B cell (primary cell): Measurements from ENCODE around the gene IFNLR1. TPM values are rescaled to one million over a fixed set of nuclear protein-coding genes. Genes with fewer than 3 reads are reported as not detected.

Experiments
- ATAC-seq: fragments of 200-7000 bp; cut with Tn5 transposase; one replicate; pipeline ENCODE4 v1.10.0; 2021; ENCODE audit warnings: low read depth, mild to moderate bottlenecking, moderate number of reproducible peaks, moderate library complexity
- CTCF ChIA-PET: fragments of 350-600 bp; sonication (Branson Sonifier 250); formaldehyde crosslinking; loops from one replicate; lab custom pipeline; 2021; ENCODE audit warnings: antibody characterized with exemption, inconsistent platforms; lab: Charles Lee
- POLR2A ChIA-PET: fragments of 350-600 bp; sonication (Branson Sonifier 250); formaldehyde crosslinking; loops from one replicate; lab custom pipeline; 2021; ENCODE audit warnings: antibody characterized with exemption; lab: Charles Lee
- DNase-seq: peaks from one replicate; pipeline ENCODE4 v3.0.0; 2013
- H2AFZ ChIP-seq: 2 replicates; pipeline ENCODE4 v1.6.1; 2012; ENCODE audit warnings: mild to moderate bottlenecking, low read depth, low read length; ENCODE audit not compliant: insufficient read depth, poor library complexity, severe bottlenecking
- H3K27ac ChIP-seq, 2 donors: 1 replicate in 1 of 2; 2 replicates in 1 of 2; pipeline ENCODE4 v1.5.1; 2012 to 2013; ENCODE audit warnings: low read length in 2 of 2, mild to moderate bottlenecking in 2 of 2, moderate library complexity in 1 of 2
- H3K27me3 ChIP-seq, 4 experiments: fragments of 200-600 bp in 1 of 4; sonication (generic) in 1 of 4; replicated peaks in 1 of 4; 1 replicate in 2 of 4; 2 replicates in 2 of 4; pipeline versions ENCODE4 v1.6.1 to v1.7.0; 2013 to 2016; ENCODE audit warnings: low read length in 3 of 4, mild to moderate bottlenecking in 2 of 4, mixed read lengths in 1 of 4, moderate library complexity in 1 of 4; ENCODE audit not compliant: insufficient read depth in 4 of 4, control insufficient read depth in 3 of 4; ENCODE audit errors: control extremely low read depth in 1 of 4
- H3K36me3 ChIP-seq, 2 experiments: replicated peaks in 1 of 2; 1 replicate in 1 of 2; 2 replicates in 1 of 2; pipeline versions ENCODE4 v1.6.1 to v1.7.1; 2013; ENCODE audit warnings: low read length in 1 of 2; ENCODE audit not compliant: insufficient read depth in 2 of 2, control insufficient read depth in 1 of 2; ENCODE audit errors: control extremely low read depth in 1 of 2, extremely low read depth in 1 of 2
- H3K4me1 ChIP-seq, 2 donors: fragments of 200-600 bp in 1 of 2; sonication (generic) in 1 of 2; 1 replicate in 1 of 2; 2 replicates in 1 of 2; pipeline versions ENCODE4 v1.5.1 to v1.6.1; 2013 to 2017; ENCODE audit warnings: low read length in 2 of 2; ENCODE audit not compliant: control insufficient read depth in 2 of 2, insufficient read depth in 2 of 2
- H3K4me2 ChIP-seq: replicated peaks from 2 replicates; pipeline ENCODE3; 2012; ENCODE audit warnings: mild to moderate bottlenecking, low read depth, low read length; ENCODE audit not compliant: poor library complexity, severe bottlenecking
- H3K4me3 ChIP-seq, 5 experiments: fragments of 200-600 bp in 1 of 5; sonication (generic) in 1 of 5; 1 replicate in 3 of 5; 2 replicates in 2 of 5; pipeline versions ENCODE4 v1.5.1 to v1.7.0; 2011 to 2016; ENCODE audit warnings: low read length in 4 of 5, mild to moderate bottlenecking in 4 of 5, low read depth in 2 of 5, control low read depth in 1 of 5, moderate library complexity in 1 of 5; ENCODE audit not compliant: insufficient read depth in 1 of 5; ENCODE audit errors: control extremely low read depth in 1 of 5, extremely low read depth in 1 of 5
- H3K79me2 ChIP-seq: fragments of 200-600 bp; sonication (generic); one replicate; pipeline ENCODE4 v1.6.0; 2016; ENCODE audit warnings: low read length; ENCODE audit not compliant: control insufficient read depth, insufficient read depth
- H3K9ac ChIP-seq: fragments of 200-600 bp; sonication (generic); 2 replicates; pipeline ENCODE4 v1.6.1; 2017; ENCODE audit warnings: mild to moderate bottlenecking, low read length, moderate library complexity
- H3K9me3 ChIP-seq, 3 donors: one replicate each; pipeline versions ENCODE4 v1.6.1 to v1.7.1; 2013; ENCODE audit warnings: low read length in 2 of 3; ENCODE audit not compliant: control insufficient read depth in 2 of 3, insufficient read depth in 1 of 3; ENCODE audit errors: control extremely low read depth in 1 of 3
- H4K20me1 ChIP-seq: 2 replicates; pipeline ENCODE4 v1.6.0; 2012; ENCODE audit warnings: mild to moderate bottlenecking, low read length; ENCODE audit not compliant: insufficient read depth, control insufficient read depth, poor library complexity, severe bottlenecking
- H3K27ac Mint-ChIP-seq: one replicate; pipeline ENCODE4 v1.8.0; 2021; ENCODE audit warnings: mixed read lengths
- H3K27me3 Mint-ChIP-seq: one replicate; pipeline ENCODE4 v1.8.0; 2021; ENCODE audit warnings: mixed read lengths
- H3K4me1 Mint-ChIP-seq: one replicate; pipeline ENCODE4 v1.8.0; 2021; ENCODE audit warnings: mixed read lengths
- H3K4me3 Mint-ChIP-seq: one replicate; pipeline ENCODE4 v1.8.0; 2021; ENCODE audit warnings: mixed read lengths
- H3K9me3 Mint-ChIP-seq: one replicate; pipeline ENCODE4 v1.8.0; 2022; ENCODE audit warnings: mixed read lengths; ENCODE audit not compliant: insufficient read depth
- CTCF ChIP-seq: fragments of 200-600 bp; IDR thresholded peaks from one replicate; pipeline ENCODE4 v1.8.0; 2022; ENCODE audit warnings: antibody characterized with exemption, mild to moderate bottlenecking
- EZH2 ChIP-seq: IDR thresholded peaks from 2 replicates; pipeline ENCODE4 v1.6.1; 2012; ENCODE audit warnings: borderline replicate concordance, low read depth, mild to moderate bottlenecking, moderate library complexity, low read length; ENCODE audit not compliant: insufficient read depth, poor library complexity, severe bottlenecking
- WGBS: methylation state at CpG from one replicate; pipeline ENCODE4 v1.1.5; 2013; ENCODE audit warnings: missing lambda C conversion rate; ENCODE audit not compliant: insufficient coverage; 5-methylcytosine and 5-hydroxymethylcytosine counted together
- intact Hi-C: fragments of 100-400 bp; cut with micrococcal nuclease; formaldehyde crosslinking; loops from one replicate; pipeline ENCODE4 v1.10.0; 2022
- polyA minus RNA-seq: library from RNA; depleted of rRNA, polyadenylated mRNA; stranded (reverse); fragments of >200 nt; gene quantifications from 2 replicates; pipeline ENCODE4 v1.2.3, GENCODE V29; 2012
- polyA plus RNA-seq: library from polyadenylated mRNA; depleted of rRNA; stranded (reverse); fragments of >200 nt; gene quantifications from 2 replicates; pipeline ENCODE4 v1.2.3, GENCODE V29; 2012
- total RNA-seq, 2 donors: library from RNA; stranded (reverse); fragments of 120-200 nt in 1 of 2; gene quantifications; 1 replicate in 1 of 2; 2 replicates in 1 of 2; pipeline versions ENCODE4 v1.2.3 to v1.2.4, GENCODE V29; 2013 to 2022

The IFNLR1 gene
- total RNA-seq, result 38.0 and 39.7 TPM in 2 replicates
- total RNA-seq (2013), result 24.8 TPM
- 14.7 and 16.0 TPM in 2 replicates for polyA plus RNA-seq
- 22.0 and 25.1 TPM in 2 replicates for polyA minus RNA-seq

GRCh38 chr1:24186993-24187790 is at the start of gene IFNLR1:
IFNLR1 (minus strand) TSS chr1:24187289; CDS start chr1:24187248, 41 bp downstream.
- Histone ChIP-seq H3K27ac (peak within 1 kb of the TSS; percentile 82), H3K36me3 (no peaks in the 10 kb centered on the region), H3K4me2 (peak within 1 kb of the TSS; percentile 75), H3K27me3 (no peaks in the 10 kb centered on the region), H3K9ac (peak within 1 kb of the TSS; percentile 74), H3K9me3 (no peaks in the 10 kb centered on the region), H3K4me1 (peaks cover 69 to 78% of the 10 kb centered on the region in 2 donors), H3K79me2 (peaks cover 45% of the 10 kb centered on the region), H4K20me1 (peaks cover 14% of the 10 kb centered on the region), H3K4me3 (peak within 1 kb of the TSS; percentile 65 to 85 (median 77)), H2AFZ (peak within 1 kb of the TSS; percentile 84)
- no peaks in the 10 kb centered on the region for H3K9me3 Mint-ChIP-seq
- ChIA-PET POLR2A (interaction anchor here (0.6 to 2.1 kb wide), 8 partner anchors 8 to 455 kb away, joined by 3 to 16 read pairs (median 4); partner anchors contain the start of gene HMGCL), CTCF (interaction anchor here (0.9 to 19.0 kb wide), 4 partner anchors 12 to 452 kb away, joined by 3 to 616 read pairs (median 158); no protein-coding TSS in a partner anchor)
- intact Hi-C loops, result no loop called here
- 1% methylated on average over 61 of the region's 74 CpGs for WGBS
- DNase-seq (peak; percentile 87), ATAC-seq (peak; percentile 57)
- H3K4me3 Mint-ChIP-seq, result peak within 1 kb of the TSS; percentile 95
- H3K4me1 Mint-ChIP-seq, result peaks cover 83% of the 10 kb centered on the region
- no peaks in the 10 kb centered on the region for H3K27me3 Mint-ChIP-seq
- H3K27ac Mint-ChIP-seq, result peak within 1 kb of the TSS; percentile 93
- TF ChIP-seq EZH2 (no peak), CTCF (no peak)
